GM21515 (cell line): ENCODE measurements around the gene KAT2B.
"Not testable (repeated sequence)": the region's sequence is repeated elsewhere in the genome, so short reads cannot be mapped to it uniquely, and the experiment has no call there.

ENCODE experiments used
- ATAC-seq: cut with Tn5 transposase; IDR thresholded peaks from one replicate; pipeline ENCODE4 v1.9.1; 2021; ENCODE audit not compliant: unreplicated experiment

The KAT2B gene

GRCh38 chr3:20039765-20040547 is at the start of gene KAT2B:
Gene KAT2B (plus strand): TSS chr3:20040446. CDS start chr3:20040478, 32 bp downstream.
- peak; percentile 53 for ATAC-seq

GRCh38 chr3:19994796-19995195 is 45.5 kb upstream of the KAT2B start:
- ATAC-seq: no peak

DNA sequence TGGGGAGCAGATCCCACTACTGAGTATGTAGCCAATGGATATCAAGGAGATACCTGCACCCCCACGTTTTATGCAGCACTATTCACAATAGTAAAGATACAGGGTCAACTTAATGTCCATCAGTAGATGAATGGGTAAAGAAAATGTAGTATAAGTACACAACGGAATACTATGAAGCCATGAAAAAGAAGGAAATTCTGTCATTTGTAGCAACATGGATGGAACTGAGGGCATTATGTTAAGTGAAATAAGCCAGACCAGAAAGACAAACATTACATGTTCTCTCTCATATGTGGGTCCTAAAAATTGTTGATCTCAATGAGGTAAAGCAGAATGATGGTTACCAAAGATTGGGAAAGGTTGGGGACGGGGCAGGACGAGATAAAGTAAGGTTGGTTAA is 42.7 kb upstream of the KAT2B start:
- no peak for ATAC-seq

DNA sequence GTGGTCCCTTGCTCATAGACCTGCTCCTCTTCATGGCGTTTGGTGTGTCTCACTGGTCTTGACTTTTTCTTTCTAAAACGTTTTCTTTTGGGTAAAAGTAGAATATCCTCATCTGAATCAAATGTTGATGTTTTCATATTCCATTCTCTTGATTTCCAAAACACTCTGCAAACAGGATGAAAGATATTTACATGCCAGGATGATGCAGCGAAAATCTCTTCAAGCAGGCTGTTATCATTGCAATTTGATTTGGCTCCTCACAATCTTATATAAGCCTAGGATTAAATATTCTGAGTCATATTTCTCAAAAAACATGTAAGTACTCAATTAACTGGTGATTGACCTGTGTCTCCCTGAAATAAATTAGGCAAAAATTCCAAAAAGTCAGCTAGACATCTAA is 38.3 kb upstream of the KAT2B start:
- ATAC-seq: no peak

DNA sequence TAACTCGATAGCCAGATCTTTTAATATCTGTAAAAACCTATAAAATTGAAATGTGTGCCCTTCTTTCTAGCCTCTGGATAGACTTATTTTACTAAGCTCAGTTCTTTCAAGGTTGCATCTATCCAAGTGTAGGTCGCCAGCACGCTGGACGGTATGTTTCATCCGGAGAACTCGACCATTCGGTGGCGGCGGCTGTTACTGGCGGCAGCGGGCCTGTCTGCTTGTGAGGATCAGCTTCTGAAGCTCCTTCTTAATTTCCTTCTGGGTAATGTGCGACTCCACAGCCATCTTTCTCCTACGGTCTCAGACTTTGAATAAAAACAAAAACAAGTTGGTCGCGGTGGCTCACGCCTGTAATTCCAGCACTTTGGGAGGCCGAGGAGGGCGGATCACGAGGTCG is 32.3 kb upstream of the KAT2B start:
- no peak for ATAC-seq

GRCh38 chr3:20008646-20009045 is 31.6 kb upstream of the KAT2B start:
- no peak for ATAC-seq

DNA sequence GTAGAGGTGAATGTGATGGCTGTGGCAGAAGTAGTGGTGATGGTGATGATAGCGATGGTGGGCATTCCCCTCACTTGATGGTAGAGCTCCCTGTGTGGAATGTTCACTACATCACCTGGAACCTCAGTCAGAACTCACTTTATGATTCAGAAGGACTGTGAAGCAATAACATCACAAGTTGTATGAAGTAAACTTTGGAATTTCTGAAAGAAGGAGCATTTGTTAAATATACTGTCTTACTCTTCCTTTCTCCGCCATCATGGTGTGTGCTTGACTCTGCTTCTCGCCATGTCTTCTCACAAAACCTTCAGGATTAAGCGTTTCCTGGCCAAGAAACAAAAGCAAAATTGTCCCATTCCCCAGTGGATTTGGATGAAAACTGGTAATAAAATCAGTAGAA is 28.1 kb upstream of the KAT2B start, which contains the start of gene PP2D1:
TSS of gene PP2D1 (minus strand) at position 101 of the 400 bp plus-strand sequence. CDS start 192 bp downstream, outside the sequence.
- no peak for ATAC-seq

GRCh38 chr3:20013396-20013795 is 26.9 kb upstream of the KAT2B start:
- no peak for ATAC-seq

DNA sequence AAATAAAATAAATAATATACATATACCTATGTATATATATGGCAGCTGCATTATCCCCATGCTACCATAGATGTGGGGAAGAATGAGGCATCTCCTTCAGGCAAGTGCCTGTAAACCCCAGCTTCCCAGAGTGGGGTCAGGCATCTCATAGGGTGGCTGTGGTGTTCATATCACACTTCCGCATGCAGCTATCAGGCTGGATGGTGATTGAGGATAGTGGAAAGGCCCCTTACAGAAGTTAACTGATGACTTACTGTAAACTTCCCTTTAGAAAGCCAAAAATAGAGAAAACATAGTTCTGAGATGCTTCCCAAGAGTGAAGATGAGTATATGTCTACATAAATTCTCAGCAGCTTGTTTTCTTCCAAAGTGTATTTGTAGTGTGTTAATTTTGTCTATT is 24.7 kb upstream of the KAT2B start:
- no peak for ATAC-seq

DNA sequence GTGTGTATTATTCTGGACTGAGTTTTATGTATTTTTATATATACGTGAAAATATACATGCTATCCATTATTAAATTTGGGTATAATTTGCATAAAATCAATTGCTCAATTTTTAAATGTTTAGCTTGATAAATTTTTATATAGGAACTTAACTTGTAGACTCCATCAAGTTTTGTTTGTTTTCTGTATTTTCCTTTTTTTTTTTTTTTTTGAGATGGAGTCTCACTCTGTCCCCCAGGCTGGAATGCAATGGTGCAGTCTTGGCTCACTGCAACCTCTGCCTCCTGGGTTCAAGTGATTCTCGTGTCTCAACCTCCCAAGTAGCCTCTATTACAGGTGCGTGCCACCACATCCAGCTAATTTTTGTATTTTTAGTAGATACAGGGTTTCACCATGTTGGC is 24.2 kb upstream of the KAT2B start:
- not testable (repeated sequence) for ATAC-seq

- no peak for ATAC-seq
Measured at GRCh38 chr3:20022954-20023622, 17.2 kb upstream of the KAT2B start.

GRCh38 chr3:20023623-20024405 is 16.4 kb upstream of the KAT2B start:
- ATAC-seq: no peak

GRCh38 chr3:20027136-20027535 is 13.1 kb upstream of the KAT2B start:
- ATAC-seq: no peak

- no peak for ATAC-seq
Measured at GRCh38 chr3:20028905-20029331, 11.3 kb upstream of the KAT2B start.

GRCh38 chr3:20031939-20032338 is 8.3 kb upstream of the KAT2B start:
- ATAC-seq: not testable (repeated sequence)

- no peak for ATAC-seq
Measured at GRCh38 chr3:20035019-20035418, 5.2 kb upstream of the KAT2B start.

DNA sequence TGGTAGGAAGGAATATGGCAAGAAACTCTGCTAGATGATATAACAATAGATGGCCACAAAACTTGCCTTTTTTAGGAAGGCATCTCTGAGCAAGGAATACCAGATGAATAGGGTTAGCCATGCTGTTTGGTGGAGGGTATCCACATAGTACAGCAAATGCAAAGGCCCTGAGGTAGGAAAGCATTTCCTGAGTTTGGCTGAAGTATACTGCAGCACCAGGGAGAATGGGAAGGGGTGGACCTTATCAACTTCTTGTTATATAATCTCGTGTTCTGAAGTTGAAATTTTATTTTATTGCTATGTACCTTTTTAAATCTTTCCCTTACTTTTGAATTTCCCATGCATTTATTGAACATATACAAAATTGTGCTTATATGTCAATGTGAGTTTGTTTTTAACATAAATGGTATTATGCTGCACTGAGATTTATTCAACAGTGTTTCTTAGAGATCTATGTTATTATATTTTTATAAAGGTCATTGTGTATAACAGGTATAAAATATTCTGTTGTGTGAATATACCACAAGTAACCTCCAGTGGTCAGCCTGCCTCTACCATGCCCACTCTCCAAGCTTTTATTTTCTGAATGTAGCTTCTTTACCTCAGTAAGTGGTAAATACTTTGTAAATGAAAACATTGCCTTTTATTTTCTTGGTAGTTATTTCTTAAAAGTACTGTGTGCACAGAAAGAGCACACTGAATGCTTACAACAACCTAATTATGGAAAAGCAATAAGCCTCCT is 2.8 kb upstream of the KAT2B start:
- no peak for ATAC-seq

DNA sequence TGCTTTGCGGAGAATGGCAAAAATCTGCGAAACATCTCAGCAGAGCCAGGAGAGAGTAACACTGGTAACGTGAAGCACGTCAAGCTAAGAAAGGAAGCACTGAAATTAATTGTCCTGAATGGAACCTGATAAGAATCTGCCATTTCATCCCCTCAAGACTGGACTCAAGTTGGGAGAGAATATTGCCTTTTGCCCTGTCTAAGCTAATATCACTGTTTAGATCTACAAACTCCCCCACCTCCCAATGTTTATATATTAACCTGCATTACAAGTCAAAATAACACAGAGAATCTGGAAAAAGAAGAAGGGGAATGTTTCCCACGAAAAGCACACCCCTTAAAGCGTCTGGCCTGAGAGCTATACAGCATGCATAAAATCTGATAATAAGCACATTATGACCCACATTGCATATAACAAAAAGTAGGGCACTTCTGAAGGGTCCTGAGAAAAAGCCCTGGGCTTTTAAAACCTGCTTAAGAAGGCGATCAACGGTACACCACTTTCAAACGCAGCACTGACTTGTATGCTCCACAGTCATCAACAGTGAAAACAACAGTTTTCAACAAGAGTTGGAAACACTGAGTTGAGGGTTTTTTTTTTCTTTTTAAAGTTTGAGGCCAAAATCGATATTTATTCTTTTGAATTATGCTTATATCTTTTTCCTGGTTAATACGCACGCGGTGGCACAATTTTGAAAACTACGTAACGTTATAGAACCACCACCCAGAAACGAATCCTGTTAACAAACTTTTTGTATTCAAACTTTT is 1.4 kb upstream of the KAT2B start:
- ATAC-seq: no peak

DNA sequence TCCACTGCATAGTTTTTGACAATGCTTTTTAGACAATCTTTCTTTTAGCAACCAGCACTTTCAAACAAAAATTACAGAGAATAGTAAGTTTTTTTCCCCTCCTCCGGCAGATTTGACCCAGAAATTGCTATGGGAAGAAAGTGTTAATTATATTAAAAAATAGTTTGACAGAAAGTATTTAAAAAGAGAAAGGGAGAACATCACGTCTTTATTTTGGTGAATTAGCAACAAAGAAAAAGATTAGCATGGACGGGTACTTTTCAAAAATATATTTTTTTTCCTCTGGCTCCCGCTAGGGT is 831 bp upstream of the KAT2B start:
- ATAC-seq: no peak

DNA sequence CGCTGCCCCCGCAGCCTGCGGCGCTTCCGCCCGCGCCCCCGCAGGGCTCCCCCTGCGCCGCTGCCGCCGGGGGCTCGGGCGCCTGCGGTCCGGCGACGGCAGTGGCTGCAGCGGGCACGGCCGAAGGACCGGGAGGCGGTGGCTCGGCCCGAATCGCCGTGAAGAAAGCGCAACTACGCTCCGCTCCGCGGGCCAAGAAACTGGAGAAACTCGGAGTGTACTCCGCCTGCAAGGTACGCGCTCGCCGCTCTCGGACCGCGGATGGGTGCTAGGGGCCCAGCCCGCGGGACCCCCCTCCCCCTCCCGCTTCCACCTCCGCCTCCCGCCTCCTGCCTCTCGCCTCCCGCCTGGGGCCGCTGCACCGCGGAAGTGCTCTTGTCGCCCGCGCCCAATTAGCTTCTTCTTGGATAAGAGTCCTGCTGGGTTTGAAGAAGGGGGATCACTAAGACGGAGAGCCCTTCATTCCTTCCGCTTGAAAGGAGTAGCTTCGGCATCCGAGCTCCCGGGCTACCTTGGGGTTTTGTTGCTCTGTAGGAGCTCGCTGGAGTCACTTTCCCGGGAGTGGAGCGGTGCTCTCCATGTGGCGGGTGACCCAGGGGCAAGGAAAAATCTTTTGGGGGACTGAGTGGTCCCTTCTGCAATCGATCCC is 426 bp downstream of the KAT2B start:
- ATAC-seq: peak; percentile 43
